K562 treated with DMSO at 1 percent for 48 hours (cell line): Measurements from ENCODE around the gene UTF1. TPM values are rescaled to one million over a fixed set of nuclear protein-coding genes. Genes with fewer than 3 reads are reported as not detected.

Experiments
- total RNA-seq: library from RNA; unstranded; fragments of 300-600 nt; gene quantifications from 2 replicates; pipeline ENCODE4 v1.2.3, GENCODE V29; 2022; ENCODE audit warnings: low replicate concordance; ENCODE audit errors: extremely low read depth

The UTF1 gene, protein sequence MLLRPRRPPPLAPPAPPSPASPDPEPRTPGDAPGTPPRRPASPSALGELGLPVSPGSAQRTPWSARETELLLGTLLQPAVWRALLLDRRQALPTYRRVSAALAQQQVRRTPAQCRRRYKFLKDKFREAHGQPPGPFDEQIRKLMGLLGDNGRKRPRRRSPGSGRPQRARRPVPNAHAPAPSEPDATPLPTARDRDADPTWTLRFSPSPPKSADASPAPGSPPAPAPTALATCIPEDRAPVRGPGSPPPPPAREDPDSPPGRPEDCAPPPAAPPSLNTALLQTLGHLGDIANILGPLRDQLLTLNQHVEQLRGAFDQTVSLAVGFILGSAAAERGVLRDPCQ
- total RNA-seq: not detected in 2 replicates

GRCh38 chr10:133230044-133230361 is at the start of gene UTF1:
Gene UTF1 (plus strand): TSS chr10:133230217. CDS start chr10:133230289, 72 bp downstream.

DNA sequence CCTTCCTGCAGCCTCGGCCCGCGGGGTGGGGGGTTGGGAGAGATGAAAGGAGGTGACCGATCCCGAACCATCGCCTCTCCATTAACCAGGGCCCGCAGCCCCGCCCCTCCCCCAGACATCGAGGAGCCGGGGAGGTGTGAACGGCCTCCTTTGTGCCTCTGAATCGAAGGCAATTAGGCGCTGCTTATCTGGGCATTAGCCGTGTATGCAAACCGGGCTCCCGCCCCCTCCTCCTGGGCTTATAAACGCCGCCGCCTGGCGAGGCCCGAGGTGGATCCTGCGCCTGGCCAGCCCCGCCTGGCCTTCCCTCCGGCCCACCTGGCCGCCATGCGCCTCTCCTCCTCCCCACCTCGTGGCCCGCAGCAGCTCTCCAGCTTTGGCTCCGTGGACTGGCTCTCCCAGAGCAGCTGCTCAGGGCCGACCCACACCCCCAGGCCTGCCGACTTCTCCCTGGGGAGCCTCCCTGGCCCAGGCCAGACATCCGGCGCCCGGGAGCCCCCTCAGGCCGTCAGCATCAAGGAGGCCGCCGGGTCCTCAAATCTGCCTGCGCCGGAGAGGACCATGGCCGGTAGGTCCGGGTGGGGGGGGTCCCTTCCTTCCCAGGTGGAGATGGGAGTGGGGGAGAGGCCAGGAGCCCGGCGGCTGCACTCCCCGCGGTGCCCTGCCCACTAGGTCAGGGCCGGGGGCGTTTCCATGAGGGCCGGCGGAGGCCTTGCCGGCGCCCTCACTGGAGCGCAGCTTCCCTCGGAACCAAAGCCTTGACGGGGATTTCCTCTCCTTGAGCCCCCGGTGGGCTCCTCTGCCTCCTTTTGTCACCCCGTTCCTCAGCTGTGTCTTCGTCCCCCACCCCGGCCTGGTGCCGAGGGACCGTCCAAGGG is 7.8 kb downstream of the UTF1 start, which contains the start of gene VENTX:
VENTX (plus strand) TSS at position 268 of the 878 bp plus-strand sequence; CDS start at position 328, 60 bp downstream.

GRCh38 chr10:133276435-133277201 is 46.6 kb downstream of the UTF1 start, which contains the start of gene ADAM8:
Gene ADAM8 (minus strand): TSS chr10:133276868. CDS start chr10:133276817, 51 bp downstream.

Other genes starting within 250 kb of the UTF1 start
- not detected in 2 replicates for gene ADGRA1, start 142.3 kb upstream of the UTF1 start, total RNA-seq
- not detected in 2 replicates for gene KNDC1, start 70.0 kb upstream of the UTF1 start, total RNA-seq
- gene VENTX, start 7.6 kb downstream of the UTF1 start, total RNA-seq: not detected in 2 replicates
- gene ADAM8, start 46.7 kb downstream of the UTF1 start, total RNA-seq: not detected in 2 replicates
- gene TUBGCP2, start 78.7 kb downstream of the UTF1 start, total RNA-seq: not detected in 2 replicates
- gene ZNF511, start 78.7 kb downstream of the UTF1 start, total RNA-seq: not detected in 2 replicates
- gene CALY, start 106.7 kb downstream of the UTF1 start, total RNA-seq: not detected in 2 replicates
- not detected in 2 replicates for gene PRAP1, start 117.2 kb downstream of the UTF1 start, total RNA-seq
- gene FUOM, start 127.8 kb downstream of the UTF1 start, total RNA-seq: not detected in 2 replicates
- not detected in 2 replicates for gene ECHS1, start 143.1 kb downstream of the UTF1 start, total RNA-seq
- gene PAOX, start 149.0 kb downstream of the UTF1 start, total RNA-seq: not detected in 2 replicates
- gene MTG1, start 163.9 kb downstream of the UTF1 start, total RNA-seq: not detected in 2 replicates
- not detected in 2 replicates for gene SPRN, start 194.4 kb downstream of the UTF1 start, total RNA-seq
- gene SCART1, start 223.7 kb downstream of the UTF1 start, total RNA-seq: not detected in 2 replicates